Cardiac septum (tissue), 1 donor: ENCODE results near the gene PLPP7. TPM values are rescaled to one million over a fixed set of nuclear protein-coding genes. Genes with fewer than 3 reads are reported as not detected.

ENCODE experiments used
- DNase-seq: peaks from one replicate; pipeline ENCODE4 v3.0.0-alpha.2; 2020; ENCODE audit warnings: low spot score
- intact Hi-C: fragments of 100-400 bp; cut with DNase I; formaldehyde crosslinking; loops from one replicate; pipeline ENCODE4 v1.14.0; 2022
- total RNA-seq: library from RNA; stranded (reverse); fragmentation: NEBNext Ultra II Directional; extraction: Animal tissue kit (Norgen Biotek cat#: 25700); gene quantifications from one replicate; pipeline ENCODE4 v1.2.1, GENCODE V29; 2021
- donor health status: DM: no; HTN: no; CAD: no.

The PLPP7 gene
- total RNA-seq, 1 donor from 2014 or later = 78.7 TPM

GRCh38 chr9:131279196-131279862 is 10.2 kb upstream of the PLPP7 start:
- intact Hi-C loops = loop anchor here (5.0 to 10.0 kb wide), 3 partner anchors 55 to 115 kb away; partner anchors contain the start of gene PRRC2B
- no peak for DNase-seq

GRCh38 chr9:131279863-131280570 is 9.5 kb upstream of the PLPP7 start:
- intact Hi-C loops = loop anchor here (5.0 to 10.0 kb wide), 3 partner anchors 55 to 115 kb away; partner anchors contain the start of gene PRRC2B
- no peak for DNase-seq

GRCh38 chr9:131280660-131281059 is 8.9 kb upstream of the PLPP7 start:
- no peak for DNase-seq
- intact Hi-C loops = no loop called here

- intact Hi-C loops = no loop called here
- DNase-seq = no peak
Measured at GRCh38 chr9:131281119-131281965, 8.2 kb upstream of the PLPP7 start.

- intact Hi-C loops = no loop called here
- no peak for DNase-seq
Measured at GRCh38 chr9:131282175-131282574, 7.3 kb upstream of the PLPP7 start.

- DNase-seq = no peak
- intact Hi-C loops = no loop called here
Measured at GRCh38 chr9:131282688-131283422, 6.7 kb upstream of the PLPP7 start.

- no peak for DNase-seq
- intact Hi-C loops = no loop called here
Measured at GRCh38 chr9:131284856-131285255, 4.7 kb upstream of the PLPP7 start.

GRCh38 chr9:131287359-131287758 is 2.2 kb upstream of the PLPP7 start:
- intact Hi-C loops = no loop called here
- no peak for DNase-seq

GRCh38 chr9:131288217-131288616 is 1.3 kb upstream of the PLPP7 start:
- DNase-seq = no peak
- intact Hi-C loops = no loop called here

- DNase-seq = no peak
- intact Hi-C loops = no loop called here
Measured at GRCh38 chr9:131290036-131290766, 678 bp downstream of the PLPP7 start.

- no peak for DNase-seq
- intact Hi-C loops = no loop called here
Measured at GRCh38 chr9:131290767-131291370, 1.3 kb downstream of the PLPP7 start.

- intact Hi-C loops = no loop called here
- DNase-seq = no peak
Measured at GRCh38 chr9:131291795-131292315, 2.3 kb downstream of the PLPP7 start.

GRCh38 chr9:131292937-131293336 is 3.4 kb downstream of the PLPP7 start:
- intact Hi-C loops = no loop called here
- DNase-seq = no peak

- no peak for DNase-seq
- intact Hi-C loops = loop anchor here (5.0 kb wide), 1 partner anchor 59 kb away; no protein-coding TSS in a partner anchor
Measured at GRCh38 chr9:131296460-131296859, 6.9 kb downstream of the PLPP7 start.

GRCh38 chr9:131296906-131297500 is 7.5 kb downstream of the PLPP7 start:
- no peak for DNase-seq
- intact Hi-C loops = loop anchor here (5.0 kb wide), 1 partner anchor 60 kb away; no protein-coding TSS in a partner anchor

GRCh38 chr9:131297903-131298302 is 8.4 kb downstream of the PLPP7 start:
- intact Hi-C loops = loop anchor here (2.0 to 5.0 kb wide), 2 partner anchors 37 to 61 kb away; no protein-coding TSS in a partner anchor

GRCh38 chr9:131298341-131298740 is 8.8 kb downstream of the PLPP7 start:
- DNase-seq = no peak
- intact Hi-C loops = loop anchor here (2.0 to 5.0 kb wide), 2 partner anchors 36 to 61 kb away; no protein-coding TSS in a partner anchor

More at GRCh38 chr9:131297903-131298302, 8.4 kb downstream of the PLPP7 start:
- no peak for DNase-seq
